ENCODE data around the gene ZNF784.

The ZNF784 gene

GRCh38 chr19:55646889-55647731 is 22.7 kb upstream of the ZNF784 start:
- Histone ChIP-seq H3K36me3 (ENCODE audit: low read depth) (peaks cover 17% of the 10 kb centered on the region), H3K27me3 (ENCODE audit: insufficient read depth, poor library complexity, severe bottlenecking) (no peaks in the 10 kb centered on the region)
- ATAC-seq (ENCODE audit: low read depth) = no peak

GRCh38 chr19:55645512-55645881 is 21.1 kb upstream of the ZNF784 start:
- Histone ChIP-seq H3K4me1 (ENCODE audit: insufficient read depth, poor library complexity, severe bottlenecking) (no peaks in the 10 kb centered on the region), H3K27ac (ENCODE audit: poor library complexity, severe bottlenecking) (no peak overlapping the region), H3K36me3 (ENCODE audit: low read depth) (peaks cover 17% of the 10 kb centered on the region), H3K27me3 (ENCODE audit: insufficient read depth, poor library complexity, severe bottlenecking) (no peaks in the 10 kb centered on the region), H3K9me3 (ENCODE audit: severe bottlenecking) (no peaks in the 10 kb centered on the region), H3K4me3 (ENCODE audit: severe bottlenecking) (no peak overlapping the region)
- no peak for TF ChIP-seq CTCF (IDR thresholded peaks at IDR 0.05; ENCODE audit: poor library complexity, severe bottlenecking)
- DNase-seq (ENCODE audit: low spot score) (no peak), ATAC-seq (ENCODE audit: low read depth) (no peak)

More at GRCh38 chr19:55646889-55647731, 22.7 kb upstream of the ZNF784 start:
- Histone ChIP-seq H3K27ac (ENCODE audit: poor library complexity, severe bottlenecking) (peak overlapping the region; percentile 66), H3K4me1 (ENCODE audit: insufficient read depth, poor library complexity, severe bottlenecking) (no peaks in the 10 kb centered on the region), H3K4me3 (ENCODE audit: severe bottlenecking) (peak overlapping the region; percentile 76), H3K9me3 (ENCODE audit: severe bottlenecking) (no peaks in the 10 kb centered on the region)
- no peak for DNase-seq (ENCODE audit: low spot score)
- TF ChIP-seq CTCF (IDR thresholded peaks at IDR 0.05; ENCODE audit: poor library complexity, severe bottlenecking) = no peak

- no peaks in the 10 kb centered on the region for H3K27me3 ChIP-seq (ENCODE audit: insufficient read depth, poor library complexity, severe bottlenecking)
- no peaks in the 10 kb centered on the region for H3K9me3 ChIP-seq (ENCODE audit: severe bottlenecking)
- H3K4me1 ChIP-seq (ENCODE audit: insufficient read depth, poor library complexity, severe bottlenecking) = no peaks in the 10 kb centered on the region
- ATAC-seq (ENCODE audit: low read depth) (no peak), DNase-seq (ENCODE audit: low spot score) (no peak)
- no peak for TF ChIP-seq CTCF (IDR thresholded peaks at IDR 0.05; ENCODE audit: poor library complexity, severe bottlenecking)
- H3K4me3 ChIP-seq (ENCODE audit: severe bottlenecking) = peak overlapping the region; percentile 47
- peaks cover 17% of the 10 kb centered on the region for H3K36me3 ChIP-seq (ENCODE audit: low read depth)
- peak overlapping the region; percentile 89 for H3K27ac ChIP-seq (ENCODE audit: poor library complexity, severe bottlenecking)
Observed at GRCh38 chr19:55644842-55645511, 20.6 kb upstream of the ZNF784 start.

GRCh38 chr19:55644191-55644833 is 19.9 kb upstream of the ZNF784 start:
- TF ChIP-seq CTCF (IDR thresholded peaks at IDR 0.05; ENCODE audit: poor library complexity, severe bottlenecking) = no peak
- Histone ChIP-seq H3K27me3 (ENCODE audit: insufficient read depth, poor library complexity, severe bottlenecking) (no peaks in the 10 kb centered on the region), H3K4me1 (ENCODE audit: insufficient read depth, poor library complexity, severe bottlenecking) (no peaks in the 10 kb centered on the region), H3K36me3 (ENCODE audit: low read depth) (peaks cover 17% of the 10 kb centered on the region), H3K4me3 (ENCODE audit: severe bottlenecking) (peak overlapping the region; percentile 47), H3K9me3 (ENCODE audit: severe bottlenecking) (no peaks in the 10 kb centered on the region), H3K27ac (ENCODE audit: poor library complexity, severe bottlenecking) (peak overlapping the region; percentile 89)
- ATAC-seq (ENCODE audit: low read depth) (no peak), DNase-seq (ENCODE audit: low spot score) (no peak)

All from RWPE2 (cell line).